Measurements from ENCODE around the gene GRID1.

DNA sequence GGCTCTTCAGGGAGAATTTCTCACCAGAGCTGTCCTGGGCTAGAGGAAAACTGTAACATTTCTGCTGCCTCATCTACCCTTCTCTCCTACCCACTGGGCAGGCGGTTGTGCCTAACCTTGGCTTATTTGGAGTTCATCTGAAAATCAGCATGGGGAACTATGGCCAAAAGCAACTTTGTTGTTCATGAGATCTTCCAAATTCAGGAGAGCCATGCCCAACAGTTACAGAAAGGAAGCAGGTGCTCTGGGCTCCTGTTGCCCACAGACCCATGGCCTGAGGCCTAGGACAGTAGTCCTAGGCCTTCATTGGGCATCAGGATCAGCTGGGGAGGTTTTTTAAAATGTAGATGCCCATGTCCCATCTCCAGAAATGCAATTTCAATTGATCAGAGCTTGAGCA lies 85.2 kb downstream of the GRID1 start:
- TF ChIP-seq, protein P1, sequence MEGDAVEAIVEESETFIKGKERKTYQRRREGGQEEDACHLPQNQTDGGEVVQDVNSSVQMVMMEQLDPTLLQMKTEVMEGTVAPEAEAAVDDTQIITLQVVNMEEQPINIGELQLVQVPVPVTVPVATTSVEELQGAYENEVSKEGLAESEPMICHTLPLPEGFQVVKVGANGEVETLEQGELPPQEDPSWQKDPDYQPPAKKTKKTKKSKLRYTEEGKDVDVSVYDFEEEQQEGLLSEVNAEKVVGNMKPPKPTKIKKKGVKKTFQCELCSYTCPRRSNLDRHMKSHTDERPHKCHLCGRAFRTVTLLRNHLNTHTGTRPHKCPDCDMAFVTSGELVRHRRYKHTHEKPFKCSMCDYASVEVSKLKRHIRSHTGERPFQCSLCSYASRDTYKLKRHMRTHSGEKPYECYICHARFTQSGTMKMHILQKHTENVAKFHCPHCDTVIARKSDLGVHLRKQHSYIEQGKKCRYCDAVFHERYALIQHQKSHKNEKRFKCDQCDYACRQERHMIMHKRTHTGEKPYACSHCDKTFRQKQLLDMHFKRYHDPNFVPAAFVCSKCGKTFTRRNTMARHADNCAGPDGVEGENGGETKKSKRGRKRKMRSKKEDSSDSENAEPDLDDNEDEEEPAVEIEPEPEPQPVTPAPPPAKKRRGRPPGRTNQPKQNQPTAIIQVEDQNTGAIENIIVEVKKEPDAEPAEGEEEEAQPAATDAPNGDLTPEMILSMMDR (IDR thresholded peaks at IDR 0.05): no peak
- no peak for TF ChIP-seq POLR2A (IDR thresholded peaks at IDR 0.05)

All from lower leg skin (tissue), 3 donors.